NCI-H2081 (cell line): Measurements from ENCODE around the gene ZNF366.

Experiments used
- DNase-seq, 2 experiments: peaks; one replicate each; lab custom pipeline; 2025; lab: John Stamatoyannopoulos, UW

Gene ZNF366

DNA sequence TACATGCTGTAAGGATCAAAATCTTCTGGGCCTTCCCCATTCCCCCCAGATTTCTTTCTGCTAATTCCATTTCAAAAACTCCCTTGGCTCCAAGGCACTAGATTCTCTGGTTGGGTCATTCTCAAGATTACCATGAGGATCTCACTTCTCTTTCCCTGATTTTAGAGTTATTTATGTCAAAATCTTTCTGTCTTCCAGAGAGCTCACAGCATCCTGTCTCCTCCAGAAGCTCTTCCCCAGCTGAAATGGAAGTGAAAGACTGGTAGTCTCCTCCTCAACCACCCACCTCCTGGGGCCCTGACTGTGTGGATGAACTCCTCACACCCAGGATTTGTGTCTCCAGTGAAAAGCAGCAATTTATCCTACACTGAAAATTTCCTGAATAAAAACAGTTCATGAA is 11.9 kb upstream of the ZNF366 start:
- DNase-seq = no peak

DNA sequence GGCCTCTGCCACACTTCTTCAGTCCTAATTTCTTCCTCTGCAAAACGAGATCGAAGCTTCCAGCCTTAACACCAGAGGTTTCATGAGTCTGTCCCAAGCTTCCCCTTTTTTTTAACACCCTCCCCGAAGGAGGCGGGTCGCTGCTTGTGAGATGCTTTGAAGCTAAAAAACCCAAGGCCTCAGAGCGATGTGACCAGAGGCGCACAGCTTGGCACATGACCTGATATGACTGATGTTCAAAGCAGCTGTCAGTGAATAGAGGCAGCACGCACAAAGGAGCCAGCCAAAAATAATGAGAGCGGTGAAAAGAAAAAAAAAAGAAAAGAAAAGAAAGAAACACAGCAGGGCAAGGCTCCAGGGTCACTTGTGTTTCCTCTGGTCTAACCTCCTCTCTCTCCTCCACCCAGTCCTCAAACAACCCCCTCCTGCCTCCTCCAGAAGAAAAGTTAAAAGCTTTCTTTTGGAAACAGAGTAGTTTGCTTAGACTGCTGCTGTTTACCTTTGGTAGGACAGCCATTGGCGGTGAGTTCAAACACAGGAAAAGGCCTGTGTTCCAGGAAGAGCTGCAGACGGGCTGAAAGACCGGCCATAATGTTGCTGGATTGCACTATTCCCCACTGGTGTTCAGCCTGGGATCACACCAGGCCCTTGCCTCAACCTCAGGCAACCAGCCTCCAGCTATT is 10.9 kb upstream of the ZNF366 start:
- DNase-seq = no peak

DNA sequence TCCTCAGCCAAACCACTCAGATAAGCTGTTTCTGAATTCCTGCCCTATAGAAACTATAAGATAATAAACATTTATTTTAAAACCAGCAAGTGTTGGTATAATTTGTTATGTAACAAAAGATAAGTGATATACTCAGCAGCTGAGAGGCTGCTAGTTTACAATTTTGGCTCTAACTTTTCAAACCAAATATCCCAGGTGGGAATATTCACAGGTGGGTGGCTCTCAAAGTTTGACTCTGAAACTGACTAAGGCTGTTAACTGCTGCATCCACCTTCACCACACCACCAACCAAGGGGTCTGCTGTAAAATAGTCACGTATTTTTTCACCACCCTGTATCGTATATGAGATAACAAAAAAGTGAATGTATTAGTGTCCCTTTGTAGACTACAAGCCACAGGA is 9.7 kb upstream of the ZNF366 start:
- DNase-seq = no peak

DNA sequence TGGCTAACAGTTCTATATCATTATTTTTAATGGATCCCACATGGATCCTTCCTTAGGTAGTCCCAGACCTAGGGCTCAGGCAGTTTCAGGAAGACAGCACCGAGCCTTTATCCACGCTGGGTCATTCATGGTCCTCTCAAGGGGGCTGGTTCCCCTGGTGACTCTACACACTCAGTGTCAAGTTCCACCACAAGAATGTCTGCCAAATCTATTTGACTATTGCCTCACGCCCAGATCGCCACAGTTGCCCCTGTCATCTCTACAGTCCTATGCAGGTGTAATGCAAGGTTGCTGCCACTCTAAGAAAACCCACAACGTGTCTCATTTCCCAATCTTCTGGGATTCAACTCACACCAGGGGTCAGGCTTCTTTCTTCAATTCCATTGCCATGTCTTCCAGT is 8.0 kb upstream of the ZNF366 start:
- DNase-seq = no peak

DNA sequence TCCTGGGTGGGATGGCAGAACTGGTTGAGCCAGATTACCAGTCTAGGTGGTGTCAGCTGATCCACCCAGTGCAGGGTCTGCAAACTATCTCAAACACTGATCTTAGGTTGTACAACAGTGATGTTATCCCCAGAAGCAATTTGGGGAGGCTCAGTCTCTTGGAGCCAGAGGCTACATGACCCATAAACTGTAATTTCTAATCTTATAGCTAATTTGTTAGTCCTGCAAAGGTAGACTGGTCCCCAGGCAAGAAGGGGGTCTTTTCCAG is 5.3 kb upstream of the ZNF366 start:
- no peak for DNase-seq

DNA sequence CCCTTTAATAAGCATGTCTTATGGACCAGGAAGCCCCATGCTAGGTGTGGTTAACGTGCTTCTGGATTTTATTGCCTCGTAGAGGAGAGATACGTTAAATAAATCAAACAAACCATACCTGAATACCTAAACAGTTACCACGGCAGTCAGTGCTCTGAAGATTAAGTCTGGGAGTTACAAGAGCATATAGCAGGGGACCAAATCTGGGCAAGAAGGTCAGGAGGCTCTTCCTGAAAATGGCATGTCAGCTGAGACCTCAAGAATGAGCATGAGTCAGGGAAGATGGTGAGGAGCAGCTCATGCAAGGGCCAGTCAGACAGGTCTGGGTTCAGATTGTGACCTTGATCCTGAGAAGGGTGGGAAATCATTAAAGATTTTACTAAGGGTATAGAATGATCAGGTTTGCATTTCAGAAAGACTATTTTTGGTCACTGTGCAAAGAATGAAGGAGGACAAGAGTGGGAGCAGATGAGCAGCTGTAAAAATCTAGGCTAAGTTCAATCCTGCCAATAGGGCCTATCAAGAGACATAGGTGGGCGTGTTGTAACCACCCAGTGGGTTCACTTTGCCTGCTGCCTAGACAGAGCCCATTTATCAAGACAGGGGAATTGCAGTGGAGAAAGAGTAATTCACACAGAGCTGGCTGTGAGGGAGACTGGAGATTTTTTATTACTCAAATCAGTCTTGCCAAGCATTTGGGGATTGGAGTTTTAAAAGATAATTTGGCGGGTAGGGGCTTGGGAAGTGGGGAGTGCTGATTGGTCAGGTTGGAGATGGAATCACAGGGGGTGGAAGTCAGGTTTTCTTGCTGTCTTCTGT is 4.8 kb upstream of the ZNF366 start:
- no peak for DNase-seq

DNA sequence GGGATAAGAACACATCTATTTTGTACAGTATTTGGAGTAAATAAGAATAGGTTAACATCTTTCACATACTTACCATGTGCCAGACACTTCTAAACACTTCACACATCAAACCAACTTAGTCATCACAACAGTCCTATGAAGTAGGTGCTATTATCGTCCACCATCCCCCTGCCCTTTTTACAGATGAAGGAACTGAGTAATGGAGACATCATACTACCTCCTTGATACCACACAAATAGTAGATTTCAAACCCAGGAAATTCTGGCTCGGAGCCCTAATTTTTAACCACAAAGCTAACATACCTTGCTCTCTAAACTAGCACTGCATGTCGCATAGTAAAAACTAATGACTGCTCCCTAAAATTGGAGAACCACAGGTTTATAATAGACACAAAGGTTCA is 4.2 kb upstream of the ZNF366 start:
- DNase-seq = no peak

DNA sequence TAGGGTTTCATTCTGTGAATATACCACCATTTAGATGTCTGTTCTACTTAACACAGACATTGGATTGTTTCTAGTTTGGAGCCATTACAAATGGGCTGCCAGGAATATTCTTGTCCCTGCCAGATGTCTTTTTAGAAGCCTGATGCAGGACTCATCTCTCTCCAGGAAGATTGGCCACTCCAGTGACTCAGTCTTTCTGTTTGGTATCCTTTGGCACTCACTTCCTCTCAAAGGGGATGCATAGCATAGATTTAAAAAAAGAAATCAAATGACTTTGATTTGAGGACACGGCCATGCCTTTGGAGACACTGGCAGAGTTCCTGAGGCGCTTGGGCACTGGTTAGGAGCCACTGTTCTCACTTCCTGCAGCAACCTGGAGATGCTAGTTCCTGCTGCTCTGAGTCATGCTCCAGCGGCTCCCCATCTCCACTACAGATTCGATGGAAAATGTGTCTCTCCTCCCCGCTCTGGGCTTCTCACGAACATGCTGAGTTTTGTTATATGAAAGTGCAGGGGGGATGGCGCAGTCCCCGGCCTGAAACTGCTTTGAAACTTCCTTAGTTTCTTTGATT is 3.5 kb upstream of the ZNF366 start:
- no peak for DNase-seq

DNA sequence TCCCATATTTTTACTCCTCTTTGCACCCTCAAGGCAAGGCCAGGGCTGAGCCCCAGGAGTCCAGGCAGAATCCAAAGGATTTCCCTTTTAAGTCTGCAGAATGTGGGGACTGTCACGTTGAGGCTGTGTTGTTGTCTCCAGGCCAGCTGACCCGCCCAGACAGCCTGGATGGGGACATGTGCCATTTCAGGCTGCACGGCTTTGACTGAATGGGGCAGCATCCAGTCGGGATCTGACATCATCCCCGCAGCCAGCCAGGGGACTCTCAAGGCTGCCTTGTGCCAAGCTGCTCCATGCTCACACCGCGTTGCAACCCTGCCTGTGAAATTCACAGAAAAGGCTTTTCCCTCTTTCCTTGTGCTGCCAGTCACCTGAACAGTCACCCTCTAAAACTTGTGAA is 2.2 kb upstream of the ZNF366 start:
- no peak for DNase-seq

DNA sequence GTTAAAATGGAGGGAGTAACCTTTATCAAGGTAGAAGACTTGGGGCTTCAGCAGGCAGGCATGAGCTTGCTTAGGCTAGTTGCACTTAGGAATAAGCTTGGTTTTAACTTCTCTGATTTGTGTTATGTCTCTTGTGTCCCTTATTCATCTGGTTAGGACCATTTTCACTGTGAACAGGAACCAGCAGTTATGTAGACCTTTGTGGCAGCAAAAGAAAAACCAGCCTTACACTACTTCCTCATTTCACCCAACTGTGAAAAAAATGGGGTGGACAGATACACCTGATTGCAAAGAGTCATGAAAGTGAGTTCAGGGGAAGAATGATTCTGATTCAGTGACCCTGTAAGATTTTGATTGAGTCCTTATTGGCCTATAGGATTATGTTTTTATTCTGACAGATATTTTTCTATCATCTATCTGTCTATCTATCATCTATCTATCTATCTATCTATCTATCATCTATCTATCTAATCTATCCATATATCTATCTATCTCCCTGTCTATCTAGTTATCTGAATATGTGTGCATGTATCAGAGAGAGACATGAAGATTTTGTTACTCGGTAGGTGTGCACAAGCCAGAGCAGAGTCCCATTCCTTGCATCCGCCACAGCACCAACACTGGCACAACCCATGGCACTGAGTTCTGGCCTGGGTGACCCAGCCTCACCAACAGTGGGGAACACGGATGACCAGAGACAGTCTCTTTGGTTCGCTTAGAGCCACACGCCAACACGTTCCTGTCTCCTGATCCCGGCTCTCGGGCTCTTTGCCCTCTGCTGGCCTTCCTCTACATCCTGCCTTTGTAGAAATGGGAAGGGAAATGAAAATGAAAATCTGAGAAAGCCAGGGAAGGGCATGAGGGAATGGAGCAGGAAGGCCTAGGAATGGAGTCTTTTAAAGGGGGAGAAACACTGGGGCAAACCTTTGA is 1.3 kb upstream of the ZNF366 start:
- no peak for DNase-seq

DNA sequence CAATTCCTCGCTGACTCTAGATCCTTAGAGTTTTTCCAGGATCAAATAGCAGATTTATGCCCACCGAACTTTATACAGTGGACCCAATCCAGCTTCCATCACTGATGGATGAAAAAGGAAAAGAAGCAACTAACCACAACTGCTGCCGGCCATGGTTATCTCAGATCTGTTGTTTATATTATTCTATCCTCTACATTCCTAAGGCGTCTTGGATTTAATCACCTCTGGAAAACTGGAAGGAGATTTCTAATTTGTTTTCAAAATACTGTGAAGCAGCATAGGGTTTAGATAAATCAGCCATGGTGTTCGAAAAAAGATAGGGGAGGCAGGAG is 663 bp upstream of the ZNF366 start:
- no peak for DNase-seq

DNA sequence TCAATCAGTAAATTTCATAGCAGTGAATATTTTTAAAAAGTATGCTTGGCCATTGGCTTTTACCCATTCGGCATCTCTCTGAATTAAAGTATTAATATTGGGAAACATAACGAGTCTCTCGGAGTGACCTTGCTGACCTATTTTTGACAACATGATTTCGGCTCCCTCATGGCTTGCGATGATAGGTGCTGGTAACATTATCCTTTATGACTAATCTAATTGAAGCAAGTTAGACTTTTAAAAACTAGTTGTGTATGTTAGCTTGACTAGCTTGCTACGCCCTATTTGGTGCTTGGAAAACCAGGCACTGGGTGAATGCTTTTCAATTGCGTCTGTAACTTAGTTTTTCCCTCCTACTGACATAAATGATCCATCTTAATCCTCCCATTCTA is 1.1 kb downstream of the ZNF366 start:
- no peak for DNase-seq

DNA sequence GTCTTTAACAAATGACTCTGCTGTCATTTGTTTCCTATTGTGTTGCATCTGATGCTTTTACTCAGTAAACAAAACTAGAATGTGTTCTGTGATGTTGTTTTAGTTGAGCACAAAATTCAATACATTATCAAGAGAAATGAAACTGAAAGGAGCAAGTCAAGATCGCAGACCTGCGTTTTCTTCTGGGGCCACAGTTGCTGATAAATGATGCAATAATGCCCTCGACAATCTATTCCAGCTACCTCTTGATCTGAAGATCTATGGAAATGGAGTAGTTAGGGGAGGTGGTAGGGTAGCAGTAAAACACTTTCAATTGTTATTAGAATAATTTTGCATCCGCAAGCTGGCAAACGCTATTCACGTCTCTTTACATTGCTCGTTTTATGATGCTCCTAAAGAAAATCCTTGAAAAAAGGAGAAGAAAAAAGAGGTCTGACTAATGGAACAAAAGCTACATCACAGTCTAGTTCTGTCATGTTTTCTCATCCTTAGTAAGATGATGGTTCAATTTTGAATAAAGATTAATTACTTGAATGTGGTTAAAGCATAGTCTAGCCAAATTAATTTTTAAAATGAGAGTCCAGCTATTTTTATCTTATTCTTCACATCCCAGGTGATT is 1.6 kb downstream of the ZNF366 start:
- no peak for DNase-seq

DNA sequence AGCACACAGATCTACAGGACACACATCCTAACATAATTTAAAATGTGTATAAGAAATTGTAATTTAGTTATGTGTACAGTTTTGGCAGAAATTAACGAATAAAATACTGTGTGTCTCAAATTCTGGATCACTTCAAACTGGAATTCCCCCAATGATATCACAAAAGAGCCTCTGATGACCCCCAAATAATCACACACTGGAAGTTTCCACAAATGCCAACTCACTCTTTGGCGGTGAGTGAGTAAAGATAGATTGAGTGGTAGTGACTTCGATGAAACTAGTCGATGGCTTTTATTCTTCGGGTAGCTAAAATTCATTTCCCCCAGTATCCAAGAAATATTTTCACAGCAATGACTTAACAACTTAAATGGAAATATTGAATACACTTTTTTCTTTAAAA is 2.2 kb downstream of the ZNF366 start:
- DNase-seq = no peak

DNA sequence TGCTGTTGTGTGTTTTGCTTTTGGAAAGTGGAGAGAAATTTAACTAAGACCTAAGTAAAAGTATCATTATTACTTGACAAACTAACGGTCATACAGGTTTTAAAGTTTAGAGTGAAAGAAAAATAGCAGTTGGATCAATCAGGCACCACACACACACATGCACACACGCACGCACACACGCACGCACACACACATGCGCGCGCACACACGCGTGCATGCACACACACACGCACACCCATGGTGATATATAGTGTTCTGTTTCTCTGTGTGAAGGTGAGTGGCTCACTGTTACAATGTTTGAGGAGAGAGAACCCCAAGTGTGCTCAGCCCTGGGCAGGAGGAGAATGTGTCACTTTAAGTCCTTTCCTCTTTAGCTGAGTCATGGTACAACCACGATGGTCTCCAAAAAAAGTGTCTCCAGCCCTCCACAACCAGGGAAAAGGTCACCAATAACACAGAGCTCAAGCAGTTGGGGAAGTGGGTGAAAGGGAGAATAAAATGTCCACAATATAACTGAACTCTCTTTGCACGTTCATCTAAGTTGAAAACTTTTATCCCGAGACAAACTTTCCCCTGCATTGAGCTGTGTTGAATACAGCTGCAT is 3.2 kb downstream of the ZNF366 start:
- no peak for DNase-seq

DNA sequence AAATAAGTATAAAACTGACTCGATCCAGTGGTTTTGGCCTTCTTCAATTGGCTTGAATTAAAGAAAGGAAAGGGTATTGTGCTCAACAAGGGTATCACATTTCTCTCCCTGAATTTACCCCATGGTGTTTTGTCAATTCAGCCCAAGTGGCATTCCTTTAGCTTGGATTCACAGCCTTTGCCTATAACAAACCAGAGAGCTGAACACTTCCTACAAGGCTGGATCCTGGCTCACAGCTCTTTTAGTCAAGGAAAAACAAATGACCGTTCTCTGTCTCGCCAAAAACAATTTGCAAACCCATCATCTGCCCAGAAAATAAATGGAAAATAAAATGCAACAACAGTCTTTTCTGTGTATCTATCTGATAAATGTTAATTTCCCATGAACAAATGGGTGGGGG is 5.7 kb downstream of the ZNF366 start:
- no peak for DNase-seq

DNA sequence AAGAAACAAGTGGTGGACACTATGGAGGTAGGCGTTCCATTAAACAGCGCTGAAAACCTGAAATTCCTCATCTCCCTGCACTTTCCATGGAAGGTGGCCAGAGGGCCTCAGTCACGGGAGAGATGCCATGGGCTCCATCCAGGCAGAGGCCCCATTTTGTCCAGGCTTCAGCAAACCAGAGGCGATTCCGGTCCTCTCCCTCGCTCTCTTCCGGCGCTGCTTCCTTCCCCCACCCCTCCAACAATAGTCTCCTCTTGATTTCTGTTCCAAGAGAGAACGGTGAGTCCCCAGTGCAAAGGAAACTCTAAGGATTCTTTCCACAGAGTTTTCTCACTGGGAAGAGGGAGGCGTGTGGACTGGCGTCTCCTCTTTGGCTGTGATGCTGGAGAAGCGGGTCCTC is 7.5 kb downstream of the ZNF366 start:
- DNase-seq = no peak

DNA sequence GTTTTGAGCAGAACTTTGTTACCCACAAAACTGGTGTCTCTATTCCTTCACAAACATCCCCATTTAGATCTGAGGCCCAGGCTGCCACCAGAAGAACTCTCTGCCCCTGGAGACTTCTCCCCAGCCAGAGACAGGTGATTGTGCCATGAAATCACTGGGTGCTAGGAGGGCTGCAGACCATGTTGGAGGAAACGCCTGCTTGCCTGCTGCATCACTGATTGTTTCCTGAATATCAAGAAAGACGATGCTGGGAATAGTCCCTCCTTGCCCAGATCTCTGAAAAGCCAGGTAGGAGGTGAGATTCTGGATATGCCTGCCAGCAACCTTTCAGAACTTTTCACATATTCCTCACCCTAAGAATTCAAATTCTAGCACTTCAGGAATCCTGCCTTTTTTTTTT is 8.1 kb downstream of the ZNF366 start:
- DNase-seq = no peak

DNA sequence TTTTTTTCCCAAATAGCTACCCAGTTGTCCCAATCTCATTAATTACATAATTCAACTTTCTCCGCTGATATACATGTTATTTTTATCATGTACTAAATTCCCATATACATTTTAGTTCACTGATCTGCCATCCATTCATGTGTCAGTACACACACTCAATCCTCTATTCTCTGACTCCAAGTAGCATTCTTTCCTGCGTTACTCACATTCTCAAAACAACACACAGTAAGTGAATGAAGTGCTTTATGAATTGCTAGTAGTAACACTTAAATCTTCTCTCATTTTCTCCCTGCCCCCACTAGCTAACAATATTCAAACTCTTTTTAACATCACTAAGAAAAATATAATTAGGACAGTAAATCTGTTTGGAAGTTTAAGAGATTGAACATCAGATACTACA is 8.9 kb downstream of the ZNF366 start:
- no peak for DNase-seq

DNA sequence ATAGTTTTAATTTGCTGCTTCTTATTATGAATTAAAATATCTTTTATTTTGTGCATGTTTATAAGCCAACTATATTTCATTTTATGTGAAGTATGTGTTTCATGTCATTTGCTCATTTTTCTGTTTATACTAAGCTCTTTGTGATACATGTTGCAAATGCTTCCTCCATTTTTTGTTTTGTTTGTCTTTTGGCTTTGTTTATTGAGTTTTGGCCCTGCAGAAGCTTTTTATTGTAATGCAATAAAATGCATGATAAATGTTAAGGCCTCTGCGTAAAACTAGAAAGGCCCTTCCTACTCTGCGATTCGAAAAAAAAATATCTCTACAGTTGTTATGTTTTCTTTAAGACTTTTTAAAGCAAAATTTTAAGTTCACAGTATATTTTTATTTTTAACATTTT is 9.4 kb downstream of the ZNF366 start:
- DNase-seq = no peak

DNA sequence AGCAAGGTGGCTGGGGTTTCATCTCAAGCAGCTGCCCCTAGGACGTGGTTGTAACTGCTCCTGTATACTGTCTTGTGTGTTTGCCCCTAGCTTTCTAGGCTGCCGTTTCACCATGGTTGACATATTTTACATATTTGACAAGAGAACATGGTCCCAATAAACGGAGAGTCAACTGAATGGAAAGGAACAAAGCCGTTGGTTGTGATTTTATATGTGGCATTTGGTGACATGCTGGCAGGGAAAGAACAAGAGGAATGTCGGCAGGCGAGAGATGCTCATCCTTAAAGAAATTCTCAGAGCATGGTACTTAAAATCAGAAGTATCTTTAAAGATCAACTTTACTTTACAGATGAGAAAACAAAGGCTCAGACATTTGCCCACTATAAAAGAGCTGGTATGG is 11.8 kb downstream of the ZNF366 start:
- no peak for DNase-seq

DNA sequence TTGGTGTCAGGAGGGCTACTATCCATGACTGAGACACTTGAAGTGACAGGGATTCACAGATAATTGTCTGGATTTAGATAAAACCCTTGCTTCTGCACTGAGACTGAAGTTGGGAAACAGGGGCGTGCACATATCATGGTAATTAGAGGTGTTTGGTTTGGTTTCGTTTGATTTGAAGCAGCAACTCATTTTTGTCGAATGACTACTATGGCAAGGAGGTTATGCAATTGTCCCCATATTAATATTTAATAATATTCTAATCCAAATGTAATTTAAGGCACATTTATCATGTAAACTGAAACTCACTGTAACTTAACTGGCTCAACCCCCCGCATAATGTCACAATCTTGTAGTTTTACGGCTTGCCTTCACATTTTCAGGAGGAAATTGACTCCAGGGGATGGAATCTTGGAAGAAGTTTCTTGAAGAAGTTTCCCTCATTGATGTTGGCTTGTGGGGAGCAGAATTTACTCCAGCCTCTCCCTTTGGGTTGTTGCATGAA is 12.5 kb downstream of the ZNF366 start:
- DNase-seq = no peak
